GM18909 (cell line): ENCODE results near the gene HNRNPF.
"Not testable (repeated sequence)": the region's sequence is repeated elsewhere in the genome, so short reads cannot be mapped to it uniquely, and the experiment has no call there.

Experiments
- ATAC-seq: cut with Tn5 transposase; IDR thresholded peaks from one replicate; pipeline ENCODE4 v1.9.1; 2021; ENCODE audit warnings: mild to moderate bottlenecking; ENCODE audit not compliant: unreplicated experiment, poor library complexity

The HNRNPF gene

GRCh38 chr10:43355749-43356371 is 53.1 kb downstream of the HNRNPF start:
- ATAC-seq = no peak

GRCh38 chr10:43354879-43355380 is 54.1 kb downstream of the HNRNPF start:
- ATAC-seq = no peak

GRCh38 chr10:43354330-43354635 is 54.7 kb downstream of the HNRNPF start:
- ATAC-seq = no peak

GRCh38 chr10:43353495-43354329 is 55.3 kb downstream of the HNRNPF start:
- no peak for ATAC-seq

- no peak for ATAC-seq
These were observed 56.0 kb downstream of the HNRNPF start for GRCh38 chr10:43352951-43353350.

GRCh38 chr10:43351301-43351700 is 57.7 kb downstream of the HNRNPF start:
- no peak for ATAC-seq

- ATAC-seq = no peak
These were observed 58.3 kb downstream of the HNRNPF start for GRCh38 chr10:43350686-43351085.

- ATAC-seq = no peak
These were observed 58.8 kb downstream of the HNRNPF start for GRCh38 chr10:43350156-43350555.

GRCh38 chr10:43348511-43349312 is 60.3 kb downstream of the HNRNPF start:
- ATAC-seq = peak; percentile 99

GRCh38 chr10:43347997-43348396 is 61.0 kb downstream of the HNRNPF start:
- ATAC-seq = no peak

- ATAC-seq = no peak
These were observed 64.9 kb downstream of the HNRNPF start for GRCh38 chr10:43344051-43344450.

GRCh38 chr10:43343126-43343525 is 65.9 kb downstream of the HNRNPF start:
- ATAC-seq = no peak

GRCh38 chr10:43342279-43343125 is 66.5 kb downstream of the HNRNPF start:
- no peak for ATAC-seq

- no peak for ATAC-seq
These were observed 67.5 kb downstream of the HNRNPF start for GRCh38 chr10:43341450-43341849.

GRCh38 chr10:43340619-43341018 is 68.4 kb downstream of the HNRNPF start:
- no peak for ATAC-seq

- no peak for ATAC-seq
These were observed 68.9 kb downstream of the HNRNPF start for GRCh38 chr10:43340101-43340500.

- no peak for ATAC-seq
These were observed 69.8 kb downstream of the HNRNPF start for GRCh38 chr10:43339136-43339535.

- no peak for ATAC-seq
These were observed 70.9 kb downstream of the HNRNPF start for GRCh38 chr10:43338117-43338516.

- ATAC-seq = not testable (repeated sequence)
These were observed 71.5 kb downstream of the HNRNPF start for GRCh38 chr10:43337536-43337935.

- no peak for ATAC-seq
These were observed 72.2 kb downstream of the HNRNPF start for GRCh38 chr10:43336641-43337318.
